Measurements from ENCODE around the gene MAPKBP1.

DNA sequence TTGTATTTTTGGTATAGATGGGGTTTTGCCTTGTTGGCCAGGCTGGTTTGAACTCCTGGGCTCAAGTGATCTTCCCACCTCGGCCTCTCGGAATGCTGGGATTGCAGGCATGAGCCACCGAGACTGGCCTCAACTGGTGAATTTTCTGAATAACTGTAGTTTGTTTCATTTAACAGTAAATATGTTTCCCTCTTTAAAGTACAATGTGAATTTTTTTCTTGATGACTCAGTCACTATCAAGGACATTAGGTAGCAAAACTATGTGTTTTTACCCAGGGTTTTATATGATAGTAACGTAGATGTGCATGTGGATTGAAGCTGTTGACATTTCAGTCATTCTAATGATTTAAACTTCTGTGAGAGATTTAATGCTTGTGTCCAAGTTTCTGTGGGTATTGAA, 40.2 kb upstream of the MAPKBP1 start:
- no peak for TF ChIP-seq SP1 (IDR thresholded peaks at IDR 0.05)
- TF ChIP-seq ARNT (IDR thresholded peaks at IDR 0.05) = no peak

Measured in HEK293T (cell line).